A549 (cell line): Measurements from ENCODE around the gene PHF21A.

ENCODE experiments used
- CEBPB ChIP-seq, 2 experiments: fragments of >200 bp in 1 of 2; sonication (Bioruptor Twin) in 1 of 2; formaldehyde crosslinking in 1 of 2; IDR thresholded peaks; 2 replicates each; pipeline ENCODE4 v1.6.1; 2012 to 2016
- ZC3H11A ChIP-seq: fragments of 450-650 bp; IDR thresholded peaks from 2 replicates; pipeline ENCODE4 v1.6.1; 2014; ENCODE audit warnings: antibody characterized with exemption, mild to moderate bottlenecking
- ZFP36 ChIP-seq: fragments of 450-650 bp; IDR thresholded peaks from 2 replicates; pipeline ENCODE4 v1.6.1; 2014; ENCODE audit warnings: borderline replicate concordance; ENCODE audit not compliant: partially characterized antibody
- TF ChIP-seq, protein P1 (sequence below): fragments of >200 bp; sonication (Bioruptor Twin); formaldehyde crosslinking; IDR thresholded peaks from 3 replicates; pipeline ENCODE4 v1.5.1; 2016
- TF ChIP-seq, protein P2 (sequence below): fragments of >200 bp; sonication (Bioruptor Twin); formaldehyde crosslinking; IDR thresholded peaks from 3 replicates; pipeline ENCODE4 v1.6.1; 2016

DNA sequence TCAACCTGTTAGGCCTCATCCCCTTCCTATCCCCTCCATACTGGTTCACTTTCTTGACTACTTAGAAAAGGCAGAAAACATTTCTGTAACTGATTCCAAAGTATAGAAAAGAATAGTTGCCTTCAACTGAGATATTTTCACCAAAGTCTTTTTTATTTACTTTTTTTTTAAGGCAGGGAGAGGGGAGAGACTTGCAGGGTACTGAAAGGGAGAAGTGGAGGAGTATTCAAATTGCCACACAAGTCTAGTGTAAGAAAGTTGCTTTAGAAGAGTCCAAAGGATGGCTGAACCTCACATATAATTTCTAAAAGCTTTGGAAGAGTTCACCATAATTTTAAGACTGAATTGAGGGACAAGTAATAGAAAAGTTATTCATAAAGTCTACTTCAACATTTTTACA, 6.3 kb downstream of the PHF21A start:
- TF ChIP-seq ZFP36, result no peak
- no peak for TF ChIP-seq CEBPB (IDR thresholded peaks at IDR 0.05)
- TF ChIP-seq ZC3H11A, result no peak
- TF ChIP-seq, protein P1, sequence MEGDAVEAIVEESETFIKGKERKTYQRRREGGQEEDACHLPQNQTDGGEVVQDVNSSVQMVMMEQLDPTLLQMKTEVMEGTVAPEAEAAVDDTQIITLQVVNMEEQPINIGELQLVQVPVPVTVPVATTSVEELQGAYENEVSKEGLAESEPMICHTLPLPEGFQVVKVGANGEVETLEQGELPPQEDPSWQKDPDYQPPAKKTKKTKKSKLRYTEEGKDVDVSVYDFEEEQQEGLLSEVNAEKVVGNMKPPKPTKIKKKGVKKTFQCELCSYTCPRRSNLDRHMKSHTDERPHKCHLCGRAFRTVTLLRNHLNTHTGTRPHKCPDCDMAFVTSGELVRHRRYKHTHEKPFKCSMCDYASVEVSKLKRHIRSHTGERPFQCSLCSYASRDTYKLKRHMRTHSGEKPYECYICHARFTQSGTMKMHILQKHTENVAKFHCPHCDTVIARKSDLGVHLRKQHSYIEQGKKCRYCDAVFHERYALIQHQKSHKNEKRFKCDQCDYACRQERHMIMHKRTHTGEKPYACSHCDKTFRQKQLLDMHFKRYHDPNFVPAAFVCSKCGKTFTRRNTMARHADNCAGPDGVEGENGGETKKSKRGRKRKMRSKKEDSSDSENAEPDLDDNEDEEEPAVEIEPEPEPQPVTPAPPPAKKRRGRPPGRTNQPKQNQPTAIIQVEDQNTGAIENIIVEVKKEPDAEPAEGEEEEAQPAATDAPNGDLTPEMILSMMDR, result no peak
- TF ChIP-seq, protein P2, sequence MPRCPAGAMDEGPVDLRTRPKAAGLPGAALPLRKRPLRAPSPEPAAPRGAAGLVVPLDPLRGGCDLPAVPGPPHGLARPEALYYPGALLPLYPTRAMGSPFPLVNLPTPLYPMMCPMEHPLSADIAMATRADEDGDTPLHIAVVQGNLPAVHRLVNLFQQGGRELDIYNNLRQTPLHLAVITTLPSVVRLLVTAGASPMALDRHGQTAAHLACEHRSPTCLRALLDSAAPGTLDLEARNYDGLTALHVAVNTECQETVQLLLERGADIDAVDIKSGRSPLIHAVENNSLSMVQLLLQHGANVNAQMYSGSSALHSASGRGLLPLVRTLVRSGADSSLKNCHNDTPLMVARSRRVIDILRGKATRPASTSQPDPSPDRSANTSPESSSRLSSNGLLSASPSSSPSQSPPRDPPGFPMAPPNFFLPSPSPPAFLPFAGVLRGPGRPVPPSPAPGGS, result no peak
